Measurements from ENCODE around the gene WDR55. TPM values are rescaled to one million over a fixed set of nuclear protein-coding genes. Genes with fewer than 3 reads are reported as not detected.
"Not testable (repeated sequence)": the region's sequence is repeated elsewhere in the genome, so short reads cannot be mapped to it uniquely, and the experiment has no call there.

WDR55 gene
- total and polyA plus RNA-seq, 2 donors (not counting 1 experiment from before 2014, with no cell fraction given), result 43.4 to 44.7 TPM

DNA sequence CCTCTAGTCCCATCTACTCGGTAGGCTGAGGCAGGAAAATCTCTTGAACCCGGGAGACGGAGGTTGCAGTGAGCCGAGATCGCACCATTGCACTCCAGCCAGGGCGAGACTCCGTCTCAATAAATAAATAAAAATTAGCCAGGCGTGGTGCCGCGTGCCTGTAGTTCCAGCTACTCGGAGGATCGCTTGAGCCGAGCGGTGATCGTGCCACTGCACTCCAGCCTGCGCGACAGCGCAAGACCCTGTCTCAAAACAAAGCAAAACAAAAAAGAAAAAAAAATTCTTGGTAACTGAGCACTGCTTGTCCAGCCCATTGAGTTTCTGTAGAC is 710 bp upstream of the WDR55 start:
- Histone ChIP-seq H3K4me3 (ENCODE audit: control extremely low read depth in 1 of 5, extremely low read depth in 1 of 5, insufficient read depth in 1 of 5, low read depth in 2 of 5, low read length in 4 of 5) (peak overlapping the region; percentile 56 to 99 (median 98)), H3K27me3 (replicated peaks in 1 of 4; ENCODE audit: control extremely low read depth in 1 of 4, control insufficient read depth in 3 of 4, insufficient read depth in 4 of 4, low read length in 3 of 4) (no peaks in the 10 kb centered on the region), H3K36me3 (replicated peaks in 1 of 2; ENCODE audit: control extremely low read depth in 1 of 2, control insufficient read depth in 1 of 2, extremely low read depth in 1 of 2, insufficient read depth in 2 of 2, low read length in 1 of 2) (peaks cover 0 to 56% of the 10 kb centered on the region in 2 experiments), H4K20me1 (ENCODE audit: control insufficient read depth, insufficient read depth, low read length, poor library complexity, severe bottlenecking) (peaks cover 9% of the 10 kb centered on the region), H3K9me3 (ENCODE audit: control extremely low read depth in 1 of 3, control insufficient read depth in 2 of 3, insufficient read depth in 1 of 3, low read length in 2 of 3) (no peaks in the 10 kb centered on the region), H3K4me2 (replicated peaks; ENCODE audit: low read depth, low read length, poor library complexity, severe bottlenecking) (peak overlapping the region; percentile 89), H3K27ac (ENCODE audit: low read length in 2 of 2) (peak overlapping the region; percentile 74 to 88), H3K9ac (ENCODE audit: low read length) (peak overlapping the region; percentile 92), H3K79me2 (ENCODE audit: control insufficient read depth, insufficient read depth, low read length) (peaks cover 36% of the 10 kb centered on the region), H2AFZ (ENCODE audit: insufficient read depth, low read depth, low read length, poor library complexity, severe bottlenecking) (peak overlapping the region; percentile 97), H3K4me1 (ENCODE audit: control insufficient read depth in 2 of 2, insufficient read depth in 2 of 2, low read length in 2 of 2) (peaks cover 14 to 17% of the 10 kb centered on the region in 2 donors)
- ATAC-seq (ENCODE audit: low read depth), result no peak
- 31% methylated on average over 18 of the region's 18 CpGs for WGBS (ENCODE audit: insufficient coverage)
- H3K27ac Mint-ChIP-seq, result peak overlapping the region; percentile 98
- H3K4me1 Mint-ChIP-seq, result peaks cover 30% of the 10 kb centered on the region
- CTCF ChIA-PET, result interaction anchor here (0.8 to 1.2 kb wide), 3 partner anchors 16 to 542 kb away, joined by 3 to 5 read pairs (median 3); partner anchors contain the start of genes EIF4EBP3, IK and NDUFA2
- TF ChIP-seq EZH2 (IDR thresholded peaks at IDR 0.05; ENCODE audit: borderline replicate concordance, insufficient read depth, low read depth, low read length, poor library complexity, severe bottlenecking), result no peak
- TF ChIP-seq CTCF (IDR thresholded peaks at IDR 0.05), result no peak
- intact Hi-C loops (cut with micrococcal nuclease), result loop anchor here (1.0 to 2.0 kb wide), 7 partner anchors 17 to 263 kb away; partner anchors contain the start of genes ANKHD1, APBB3, HARS1 and HARS2
- no peaks in the 10 kb centered on the region for H3K27me3 Mint-ChIP-seq
- peak overlapping the region; percentile 99 for H3K4me3 Mint-ChIP-seq
- POLR2A ChIA-PET, result interaction anchor here (0.8 to 2.2 kb wide), 3 partner anchors 9 to 17 kb away, joined by 3 to 19 read pairs (median 4); partner anchors contain the start of genes DND1, IK and NDUFA2
- H3K9me3 Mint-ChIP-seq (ENCODE audit: insufficient read depth), result no peaks in the 10 kb centered on the region
- DNase-seq, result no peak

- H3K27ac ChIP-seq (ENCODE audit: low read length in 2 of 2); H3K9me3 ChIP-seq (ENCODE audit: control extremely low read depth in 1 of 3, control insufficient read depth in 2 of 3, insufficient read depth in 1 of 3, low read length in 2 of 3); H3K9me3 Mint-ChIP-seq (ENCODE audit: insufficient read depth); H3K27ac Mint-ChIP-seq; H3K4me2 ChIP-seq (replicated peaks; ENCODE audit: low read depth, low read length, poor library complexity, severe bottlenecking); H3K4me3 ChIP-seq (ENCODE audit: control extremely low read depth in 1 of 5, extremely low read depth in 1 of 5, insufficient read depth in 1 of 5, low read depth in 2 of 5, low read length in 4 of 5); CTCF ChIA-PET; H2AFZ ChIP-seq (ENCODE audit: insufficient read depth, low read depth, low read length, poor library complexity, severe bottlenecking); POLR2A ChIA-PET; ATAC-seq (ENCODE audit: low read depth); H3K27me3 Mint-ChIP-seq; DNase-seq; intact Hi-C loops (cut with micrococcal nuclease); H3K4me1 ChIP-seq (ENCODE audit: control insufficient read depth in 2 of 2, insufficient read depth in 2 of 2, low read length in 2 of 2); H3K4me3 Mint-ChIP-seq; H3K9ac ChIP-seq (ENCODE audit: low read length); H4K20me1 ChIP-seq (ENCODE audit: control insufficient read depth, insufficient read depth, low read length, poor library complexity, severe bottlenecking); H3K27me3 ChIP-seq (replicated peaks in 1 of 4; ENCODE audit: control extremely low read depth in 1 of 4, control insufficient read depth in 3 of 4, insufficient read depth in 4 of 4, low read length in 3 of 4): not testable (repeated sequence)
- peaks cover 18% of the 10 kb centered on the region for H3K4me1 Mint-ChIP-seq
- H3K79me2 ChIP-seq (ENCODE audit: control insufficient read depth, insufficient read depth, low read length), result peaks cover 35% of the 10 kb centered on the region
- peaks cover 0 to 66% of the 10 kb centered on the region in 2 experiments for H3K36me3 ChIP-seq (replicated peaks in 1 of 2; ENCODE audit: control extremely low read depth in 1 of 2, control insufficient read depth in 1 of 2, extremely low read depth in 1 of 2, insufficient read depth in 2 of 2, low read length in 1 of 2)
- 100% methylated on average over 1 of the region's 4 CpGs for WGBS (ENCODE audit: insufficient coverage)
Observed at GRCh38 chr5:140671035-140671434, 6.3 kb downstream of the WDR55 start.
